WTC11 (cell line): ENCODE data around the gene BCL2A1. TPM values are rescaled to one million over a fixed set of nuclear protein-coding genes. Genes with fewer than 3 reads are reported as not detected.
"Not testable (repeated sequence)": the region's sequence is repeated elsewhere in the genome, so short reads cannot be mapped to it uniquely, and the experiment has no call there.

Experiments
- ATAC-seq: fragments of 200-7000 bp; cut with Tn5 transposase; 2 replicates; pipeline ENCODE4 v1.10.0; 2021; ENCODE audit warnings: mild to moderate bottlenecking, moderate library complexity
- CTCF ChIA-PET: fragments of 300-600 bp; sonication (Branson Sonifier 250); formaldehyde crosslinking; loops from one replicate; lab custom pipeline; 2021; ENCODE audit warnings: antibody characterized with exemption; lab: Charles Lee
- POLR2A ChIA-PET: fragments of 350-600 bp; sonication (Branson Sonifier 250); formaldehyde crosslinking; loops from one replicate; lab custom pipeline; 2021; ENCODE audit warnings: antibody characterized with exemption; lab: Charles Lee
- DNase-seq: peaks from one replicate; pipeline ENCODE4 v3.0.0; 2021; ENCODE audit warnings: low spot score
- H3K27ac Mint-ChIP-seq: 2 replicates; pipeline ENCODE4 v1.8.0; 2021; ENCODE audit warnings: mixed read lengths
- H3K27me3 Mint-ChIP-seq: 2 replicates; pipeline ENCODE4 v1.8.0; 2021; ENCODE audit warnings: low read depth, mild to moderate bottlenecking, moderate library complexity, mixed read lengths
- H3K36me3 Mint-ChIP-seq: 2 replicates; pipeline ENCODE4 v1.8.0; 2021; ENCODE audit warnings: mixed read lengths
- H3K4me1 Mint-ChIP-seq: 2 replicates; pipeline ENCODE4 v1.8.0; 2022; ENCODE audit warnings: mixed read lengths
- H3K4me3 Mint-ChIP-seq: 2 replicates; pipeline ENCODE4 v1.8.0; 2021; ENCODE audit warnings: mild to moderate bottlenecking, moderate library complexity, mixed read lengths
- H3K9me3 Mint-ChIP-seq: 2 replicates; pipeline ENCODE4 v1.8.0; 2021; ENCODE audit warnings: mixed read lengths
- ELF4 ChIP-seq: sonication (generic); formaldehyde crosslinking; IDR thresholded peaks from 2 replicates; pipeline ENCODE4 v1.8.1; 2022; ENCODE audit warnings: low read depth, mild to moderate bottlenecking, moderate library complexity, missing genetic modification reagents
- ESRRA ChIP-seq: sonication (generic); formaldehyde crosslinking; IDR thresholded peaks from 2 replicates; pipeline ENCODE4 v1.8.1; 2022; ENCODE audit warnings: mild to moderate bottlenecking, missing genetic modification reagents, borderline replicate concordance
- GRHL2 ChIP-seq: fragments of 250-450 bp; sonication (Bioruptor Pico); IDR thresholded peaks from 2 replicates; pipeline ENCODE4 v1.8.0; 2022; ENCODE audit warnings: mild to moderate bottlenecking, moderate library complexity; ENCODE audit not compliant: insufficient replicate concordance, severe bottlenecking
- GTF2I ChIP-seq: fragments of 250-450 bp; sonication (Bioruptor Pico); conservative IDR thresholded peaks from 2 replicates; pipeline ENCODE4 v1.4.0; 2021; ENCODE audit warnings: mild to moderate bottlenecking
- MXD4 ChIP-seq: fragments of 250-450 bp; sonication (Bioruptor Pico); IDR thresholded peaks from 2 replicates; pipeline ENCODE4 v1.8.0; 2021; ENCODE audit warnings: mild to moderate bottlenecking, moderate library complexity, borderline replicate concordance
- MYBL2 ChIP-seq: sonication (generic); formaldehyde crosslinking; IDR thresholded peaks from 2 replicates; pipeline ENCODE4 v1.8.1; 2023; ENCODE audit warnings: mild to moderate bottlenecking, moderate library complexity, missing genetic modification reagents
- NFE2L1 ChIP-seq: sonication (generic); formaldehyde crosslinking; IDR thresholded peaks from 2 replicates; pipeline ENCODE4 v1.8.1; 2023; ENCODE audit warnings: missing genetic modification reagents
- NFYB ChIP-seq: sonication (generic); formaldehyde crosslinking; conservative IDR thresholded peaks from 2 replicates; pipeline ENCODE4 v1.8.0; 2022; ENCODE audit warnings: low read depth, missing genetic modification reagents
- PRRX2 ChIP-seq: fragments of 250-450 bp; sonication (Bioruptor Pico); IDR thresholded peaks from 2 replicates; pipeline ENCODE4 v1.8.0; 2021; ENCODE audit warnings: mild to moderate bottlenecking
- SP1 ChIP-seq: sonication (generic); formaldehyde crosslinking; conservative IDR thresholded peaks from 2 replicates; pipeline ENCODE4 v1.8.1; 2022; ENCODE audit warnings: missing genetic modification reagents
- TCF7 ChIP-seq: sonication (generic); formaldehyde crosslinking; IDR thresholded peaks from 2 replicates; pipeline ENCODE4 v1.8.0; 2022; ENCODE audit warnings: mild to moderate bottlenecking, low read depth, missing genetic modification reagents, moderate library complexity
- ZNF138 ChIP-seq: sonication (generic); formaldehyde crosslinking; conservative IDR thresholded peaks from 2 replicates; pipeline ENCODE4 v1.8.1; 2022; ENCODE audit warnings: mild to moderate bottlenecking, moderate library complexity, missing genetic modification reagents
- ZNF263 ChIP-seq: sonication (generic); formaldehyde crosslinking; IDR thresholded peaks from 2 replicates; pipeline ENCODE4 v1.8.1; 2022; ENCODE audit warnings: low read depth, mild to moderate bottlenecking, moderate library complexity, missing genetic modification reagents
- total RNA-seq: library from RNA; stranded (reverse); gene quantifications from 3 replicates; pipeline ENCODE4 v1.2.3, GENCODE V29; 2021
- TF ChIP-seq, protein P1 (sequence below): fragments of 250-450 bp; sonication (Bioruptor Pico); conservative IDR thresholded peaks from 2 replicates; pipeline ENCODE4 v1.9.0; 2021; ENCODE audit warnings: mild to moderate bottlenecking
- TF ChIP-seq, protein P2 (sequence below): sonication (generic); formaldehyde crosslinking; IDR thresholded peaks from 2 replicates; pipeline ENCODE4 v1.8.0; 2023; ENCODE audit warnings: missing genetic modification reagents
- TF ChIP-seq, protein P3 (sequence below): sonication (generic); formaldehyde crosslinking; IDR thresholded peaks from 2 replicates; pipeline ENCODE4 v1.8.1; 2023; ENCODE audit warnings: mild to moderate bottlenecking, missing genetic modification reagents, moderate library complexity
- TF ChIP-seq, protein P4 (sequence below): sonication (generic); formaldehyde crosslinking; IDR thresholded peaks from 2 replicates; pipeline ENCODE4 v1.8.1; 2023; ENCODE audit warnings: mild to moderate bottlenecking, missing genetic modification reagents
- TF ChIP-seq, protein P5 (sequence below): sonication (generic); formaldehyde crosslinking; IDR thresholded peaks from 2 replicates; pipeline ENCODE4 v1.8.1; 2023; ENCODE audit warnings: mild to moderate bottlenecking, missing genetic modification reagents, moderate library complexity
- TF ChIP-seq, protein P6 (sequence below): fragments of 250-450 bp; sonication (Bioruptor Pico); IDR thresholded peaks from 2 replicates; pipeline ENCODE4 v1.9.0; 2021; ENCODE audit warnings: mild to moderate bottlenecking, borderline replicate concordance

The BCL2A1 gene
- total RNA-seq, 1 experiment from 2014 or later, result 0.28 TPM

DNA sequence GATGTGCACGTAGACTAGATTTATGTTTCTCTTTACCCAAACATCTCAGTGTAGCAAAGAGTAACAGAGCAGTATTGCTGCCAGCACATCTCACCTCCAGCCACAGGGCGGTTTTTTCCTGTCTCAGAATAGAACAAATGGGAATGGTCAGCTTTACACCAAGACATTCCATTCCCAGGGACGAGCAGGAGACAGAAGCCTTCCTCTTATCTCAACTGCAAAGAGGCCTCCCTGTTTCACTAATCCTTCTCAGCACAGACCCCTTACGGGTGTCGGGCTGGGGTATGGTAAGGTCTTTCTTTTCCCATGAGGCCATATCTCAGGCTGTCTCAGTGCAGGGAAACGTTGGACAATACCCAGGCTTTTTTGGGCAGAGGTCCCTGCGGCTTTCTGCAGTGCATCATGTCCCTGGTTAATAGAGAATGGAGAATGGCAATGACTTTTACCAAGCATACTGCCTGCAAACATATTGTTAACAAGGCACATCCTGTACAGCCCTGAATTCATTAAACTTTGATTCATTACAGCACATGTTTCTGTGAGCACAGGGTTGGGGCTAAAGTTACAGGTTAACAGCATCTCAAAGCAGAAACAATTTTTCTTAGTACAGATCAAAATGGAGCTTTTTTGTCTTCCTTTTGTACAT is 35.3 kb downstream of the BCL2A1 start:
- ATAC-seq, H3K27me3 Mint-ChIP-seq, DNase-seq, H3K27ac Mint-ChIP-seq, POLR2A ChIA-PET, H3K4me1 Mint-ChIP-seq, H3K9me3 Mint-ChIP-seq, H3K36me3 Mint-ChIP-seq, CTCF ChIA-PET, H3K4me3 Mint-ChIP-seq: not testable (repeated sequence)

DNA sequence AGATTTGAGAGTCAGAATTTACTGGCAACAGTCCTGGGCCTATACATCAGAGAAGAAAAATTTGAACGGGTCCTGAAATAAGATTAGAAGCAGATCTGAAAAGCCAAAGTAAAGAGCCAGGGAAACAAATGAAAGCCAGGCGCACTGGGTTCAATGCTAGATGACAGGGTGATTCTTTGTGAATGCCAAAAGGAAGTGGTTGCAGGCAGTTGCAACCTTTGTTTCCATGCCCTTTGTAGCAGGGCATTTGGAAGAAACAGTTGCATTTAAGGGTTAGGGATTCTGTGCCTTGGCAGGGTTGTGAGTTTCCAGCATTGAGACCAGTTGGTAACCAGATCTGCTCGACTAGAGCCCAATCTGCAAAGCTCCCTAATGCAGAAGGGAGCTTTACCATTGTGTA is 37.8 kb downstream of the BCL2A1 start:
- H3K27me3 Mint-ChIP-seq, result no peaks in the 10 kb centered on the region
- no peak overlapping the region for H3K4me3 Mint-ChIP-seq
- TF ChIP-seq GTF2I (CRISPR knock-in tag) (no peak), NFE2L1 (CRISPR knock-in tag) (no peak), ESRRA (CRISPR knock-in tag) (no peak), TCF7 (CRISPR knock-in tag) (no peak), NFYB (CRISPR knock-in tag) (no peak), MYBL2 (CRISPR knock-in tag) (no peak), SP1 (no peak), ELF4 (no peak), ZNF263 (CRISPR knock-in tag) (no peak), MXD4 (CRISPR knock-in tag) (no peak), PRRX2 (no peak)
- TF ChIP-seq, protein P1, sequence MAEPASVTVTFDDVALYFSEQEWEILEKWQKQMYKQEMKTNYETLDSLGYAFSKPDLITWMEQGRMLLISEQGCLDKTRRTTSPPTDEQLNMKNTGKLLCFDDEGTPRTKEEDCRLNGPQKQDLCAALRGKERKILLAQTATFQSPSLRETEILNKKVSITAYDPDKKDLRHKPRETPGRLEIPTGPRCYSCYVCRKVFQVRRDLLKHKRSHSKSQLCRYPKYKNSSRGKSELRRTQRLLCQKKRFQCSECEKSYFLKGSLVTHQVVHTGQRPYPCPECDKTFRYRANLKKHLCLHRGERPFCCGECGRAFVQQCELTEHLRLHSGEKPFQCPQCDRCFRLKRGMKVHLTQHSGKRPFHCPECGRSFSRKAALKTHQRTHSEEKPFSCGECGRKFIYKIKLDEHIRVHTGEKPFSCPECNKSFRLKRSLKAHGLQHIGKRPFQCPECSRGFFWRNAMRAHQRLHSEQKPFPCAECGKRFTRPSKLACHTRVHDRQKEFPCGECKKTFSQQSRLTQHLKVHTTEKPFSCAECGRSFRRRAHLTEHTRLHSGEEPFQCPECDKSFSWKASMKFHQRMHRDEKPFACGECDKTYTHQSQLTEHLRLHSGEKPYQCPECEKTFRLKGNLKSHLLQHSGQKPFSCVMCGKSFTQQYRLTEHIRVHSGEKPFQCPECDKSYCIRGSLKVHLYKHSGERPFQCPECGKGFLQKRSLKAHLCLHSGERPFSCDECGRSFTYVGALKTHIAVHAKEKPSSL, result no peak
- TF ChIP-seq, protein P2, sequence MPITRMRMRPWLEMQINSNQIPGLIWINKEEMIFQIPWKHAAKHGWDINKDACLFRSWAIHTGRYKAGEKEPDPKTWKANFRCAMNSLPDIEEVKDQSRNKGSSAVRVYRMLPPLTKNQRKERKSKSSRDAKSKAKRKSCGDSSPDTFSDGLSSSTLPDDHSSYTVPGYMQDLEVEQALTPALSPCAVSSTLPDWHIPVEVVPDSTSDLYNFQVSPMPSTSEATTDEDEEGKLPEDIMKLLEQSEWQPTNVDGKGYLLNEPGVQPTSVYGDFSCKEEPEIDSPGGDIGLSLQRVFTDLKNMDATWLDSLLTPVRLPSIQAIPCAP (CRISPR knock-in tag), result no peak
- TF ChIP-seq, all 79 proteins: peak for 0
- no peak overlapping the region for H3K27ac Mint-ChIP-seq
- ATAC-seq (no peak), DNase-seq (no peak)
- 0 out of 2 replicates have a peak, but pooled peaks cover 3% of the 10 kb centered on the region for H3K36me3 Mint-ChIP-seq
- CTCF ChIA-PET, result no interaction called here
- no peaks in the 10 kb centered on the region for H3K4me1 Mint-ChIP-seq
- peaks cover 9% of the 10 kb centered on the region for H3K9me3 Mint-ChIP-seq
- POLR2A ChIA-PET, result no interaction called here

GRCh38 chr15:79932447-79932846 is 38.5 kb downstream of the BCL2A1 start:
- CTCF ChIA-PET, result no interaction called here
- TF ChIP-seq, protein P3, sequence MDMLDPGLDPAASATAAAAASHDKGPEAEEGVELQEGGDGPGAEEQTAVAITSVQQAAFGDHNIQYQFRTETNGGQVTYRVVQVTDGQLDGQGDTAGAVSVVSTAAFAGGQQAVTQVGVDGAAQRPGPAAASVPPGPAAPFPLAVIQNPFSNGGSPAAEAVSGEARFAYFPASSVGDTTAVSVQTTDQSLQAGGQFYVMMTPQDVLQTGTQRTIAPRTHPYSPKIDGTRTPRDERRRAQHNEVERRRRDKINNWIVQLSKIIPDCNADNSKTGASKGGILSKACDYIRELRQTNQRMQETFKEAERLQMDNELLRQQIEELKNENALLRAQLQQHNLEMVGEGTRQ, result no peak
- TF ChIP-seq, protein P4, sequence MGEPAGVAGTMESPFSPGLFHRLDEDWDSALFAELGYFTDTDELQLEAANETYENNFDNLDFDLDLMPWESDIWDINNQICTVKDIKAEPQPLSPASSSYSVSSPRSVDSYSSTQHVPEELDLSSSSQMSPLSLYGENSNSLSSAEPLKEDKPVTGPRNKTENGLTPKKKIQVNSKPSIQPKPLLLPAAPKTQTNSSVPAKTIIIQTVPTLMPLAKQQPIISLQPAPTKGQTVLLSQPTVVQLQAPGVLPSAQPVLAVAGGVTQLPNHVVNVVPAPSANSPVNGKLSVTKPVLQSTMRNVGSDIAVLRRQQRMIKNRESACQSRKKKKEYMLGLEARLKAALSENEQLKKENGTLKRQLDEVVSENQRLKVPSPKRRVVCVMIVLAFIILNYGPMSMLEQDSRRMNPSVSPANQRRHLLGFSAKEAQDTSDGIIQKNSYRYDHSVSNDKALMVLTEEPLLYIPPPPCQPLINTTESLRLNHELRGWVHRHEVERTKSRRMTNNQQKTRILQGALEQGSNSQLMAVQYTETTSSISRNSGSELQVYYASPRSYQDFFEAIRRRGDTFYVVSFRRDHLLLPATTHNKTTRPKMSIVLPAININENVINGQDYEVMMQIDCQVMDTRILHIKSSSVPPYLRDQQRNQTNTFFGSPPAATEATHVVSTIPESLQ (CRISPR knock-in tag), result no peak
- TF ChIP-seq, protein P5, sequence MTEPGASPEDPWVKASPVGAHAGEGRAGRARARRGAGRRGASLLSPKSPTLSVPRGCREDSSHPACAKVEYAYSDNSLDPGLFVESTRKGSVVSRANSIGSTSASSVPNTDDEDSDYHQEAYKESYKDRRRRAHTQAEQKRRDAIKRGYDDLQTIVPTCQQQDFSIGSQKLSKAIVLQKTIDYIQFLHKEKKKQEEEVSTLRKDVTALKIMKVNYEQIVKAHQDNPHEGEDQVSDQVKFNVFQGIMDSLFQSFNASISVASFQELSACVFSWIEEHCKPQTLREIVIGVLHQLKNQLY (CRISPR knock-in tag), result no peak
- TF ChIP-seq NFYB (CRISPR knock-in tag), result no peak
- TF ChIP-seq GRHL2 (CRISPR knock-in tag), result no peak
- TF ChIP-seq GTF2I (CRISPR knock-in tag), result no peak
- TF ChIP-seq ZNF138 (CRISPR knock-in tag), result no peak
- TF ChIP-seq, protein P6, sequence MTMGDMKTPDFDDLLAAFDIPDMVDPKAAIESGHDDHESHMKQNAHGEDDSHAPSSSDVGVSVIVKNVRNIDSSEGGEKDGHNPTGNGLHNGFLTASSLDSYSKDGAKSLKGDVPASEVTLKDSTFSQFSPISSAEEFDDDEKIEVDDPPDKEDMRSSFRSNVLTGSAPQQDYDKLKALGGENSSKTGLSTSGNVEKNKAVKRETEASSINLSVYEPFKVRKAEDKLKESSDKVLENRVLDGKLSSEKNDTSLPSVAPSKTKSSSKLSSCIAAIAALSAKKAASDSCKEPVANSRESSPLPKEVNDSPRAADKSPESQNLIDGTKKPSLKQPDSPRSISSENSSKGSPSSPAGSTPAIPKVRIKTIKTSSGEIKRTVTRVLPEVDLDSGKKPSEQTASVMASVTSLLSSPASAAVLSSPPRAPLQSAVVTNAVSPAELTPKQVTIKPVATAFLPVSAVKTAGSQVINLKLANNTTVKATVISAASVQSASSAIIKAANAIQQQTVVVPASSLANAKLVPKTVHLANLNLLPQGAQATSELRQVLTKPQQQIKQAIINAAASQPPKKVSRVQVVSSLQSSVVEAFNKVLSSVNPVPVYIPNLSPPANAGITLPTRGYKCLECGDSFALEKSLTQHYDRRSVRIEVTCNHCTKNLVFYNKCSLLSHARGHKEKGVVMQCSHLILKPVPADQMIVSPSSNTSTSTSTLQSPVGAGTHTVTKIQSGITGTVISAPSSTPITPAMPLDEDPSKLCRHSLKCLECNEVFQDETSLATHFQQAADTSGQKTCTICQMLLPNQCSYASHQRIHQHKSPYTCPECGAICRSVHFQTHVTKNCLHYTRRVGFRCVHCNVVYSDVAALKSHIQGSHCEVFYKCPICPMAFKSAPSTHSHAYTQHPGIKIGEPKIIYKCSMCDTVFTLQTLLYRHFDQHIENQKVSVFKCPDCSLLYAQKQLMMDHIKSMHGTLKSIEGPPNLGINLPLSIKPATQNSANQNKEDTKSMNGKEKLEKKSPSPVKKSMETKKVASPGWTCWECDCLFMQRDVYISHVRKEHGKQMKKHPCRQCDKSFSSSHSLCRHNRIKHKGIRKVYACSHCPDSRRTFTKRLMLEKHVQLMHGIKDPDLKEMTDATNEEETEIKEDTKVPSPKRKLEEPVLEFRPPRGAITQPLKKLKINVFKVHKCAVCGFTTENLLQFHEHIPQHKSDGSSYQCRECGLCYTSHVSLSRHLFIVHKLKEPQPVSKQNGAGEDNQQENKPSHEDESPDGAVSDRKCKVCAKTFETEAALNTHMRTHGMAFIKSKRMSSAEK, result no peak
- TF ChIP-seq, all 79 proteins: peak for 0
- DNase-seq, result no peak
- Mint-ChIP-seq H3K9me3 (peaks cover 5% of the 10 kb centered on the region; the same call in 1 of the 2 replicates), H3K4me1 (no peaks in the 10 kb centered on the region), H3K27me3 (no peaks in the 10 kb centered on the region), H3K4me3 (no peak overlapping the region), H3K36me3 (no peaks in the 10 kb centered on the region), H3K27ac (no peak overlapping the region)
- POLR2A ChIA-PET, result no interaction called here
- no peak for ATAC-seq
